Measurements from ENCODE around the gene TFAP2C. TPM values are rescaled to one million over a fixed set of nuclear protein-coding genes. Genes with fewer than 3 reads are reported as not detected.

TFAP2C gene
- total RNA-seq, 1 experiment from 2014 or later, result 23.7 TPM

DNA sequence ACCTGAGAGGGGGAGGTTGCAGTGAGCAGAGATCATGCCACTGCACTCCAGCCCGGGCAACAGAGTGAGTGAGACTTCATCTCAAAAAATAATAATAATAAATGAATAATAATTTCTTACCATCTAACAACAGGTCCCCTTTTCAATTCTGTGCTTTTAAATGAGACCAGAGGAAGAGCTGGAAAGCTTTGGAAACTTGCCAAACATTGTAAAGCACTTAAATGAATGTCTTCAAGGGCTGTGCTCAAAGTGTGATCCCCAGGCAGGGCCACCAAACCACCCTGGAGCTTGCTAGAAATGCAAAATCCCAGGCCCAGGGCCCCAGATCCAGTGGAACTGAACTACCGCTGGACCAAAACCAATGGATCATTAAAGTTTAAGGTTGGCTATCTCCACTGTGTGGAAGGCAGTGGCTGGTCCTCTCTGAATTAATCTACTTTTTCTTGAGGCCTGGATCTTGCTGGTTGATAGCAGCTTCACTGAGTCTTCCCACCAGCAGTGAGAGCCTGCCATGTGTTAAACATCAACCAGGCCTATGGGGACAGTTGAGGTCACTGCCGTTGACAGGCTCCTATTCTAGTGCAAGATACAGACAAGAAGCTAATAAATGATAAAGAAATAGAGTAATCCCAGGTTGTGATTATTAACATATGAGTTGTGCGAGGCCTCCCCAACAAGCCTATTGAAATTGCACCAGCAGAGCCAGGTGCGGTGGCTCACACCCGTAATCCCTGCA is 23.7 kb upstream of the TFAP2C start:
- TF ChIP-seq IRF2 (CRISPR knock-in tag; IDR thresholded peaks at IDR 0.05; ENCODE audit: borderline replicate concordance, low read depth), result no peak
- no peak for TF ChIP-seq NR1H2 (CRISPR knock-in tag; IDR thresholded peaks at IDR 0.05)
- no peak for TF ChIP-seq ZNF138 (CRISPR knock-in tag; conservative IDR thresholded peaks at IDR 0.05)
- no peak for TF ChIP-seq TEAD1 (CRISPR knock-in tag; IDR thresholded peaks at IDR 0.05)
- H3K36me3 Mint-ChIP-seq, result no peaks in the 10 kb centered on the region
- peaks cover 13% of the 10 kb centered on the region for H3K4me1 Mint-ChIP-seq
- no peak overlapping the region for H3K27ac Mint-ChIP-seq
- DNase-seq (ENCODE audit: low spot score) (no peak), ATAC-seq (no peak)
- no peaks in the 10 kb centered on the region for H3K9me3 Mint-ChIP-seq
- H3K27me3 Mint-ChIP-seq (ENCODE audit: low read depth), result no peaks in the 10 kb centered on the region
- ChIA-PET POLR2A (no interaction called here), CTCF (no interaction called here)
- H3K4me3 Mint-ChIP-seq, result no peak overlapping the region

GRCh38 chr20:56606174-56606945 is 22.7 kb upstream of the TFAP2C start:
- TF ChIP-seq SP1 (CRISPR knock-in tag; conservative IDR thresholded peaks at IDR 0.05) (no peak), PRDM15 (CRISPR knock-in tag; IDR thresholded peaks at IDR 0.05) (no peak), NFATC4 (CRISPR knock-in tag; IDR thresholded peaks at IDR 0.05) (no peak), ZNF219 (CRISPR knock-in tag; IDR thresholded peaks at IDR 0.05; ENCODE audit: borderline replicate concordance) (no peak)
- TF ChIP-seq, protein P1, sequence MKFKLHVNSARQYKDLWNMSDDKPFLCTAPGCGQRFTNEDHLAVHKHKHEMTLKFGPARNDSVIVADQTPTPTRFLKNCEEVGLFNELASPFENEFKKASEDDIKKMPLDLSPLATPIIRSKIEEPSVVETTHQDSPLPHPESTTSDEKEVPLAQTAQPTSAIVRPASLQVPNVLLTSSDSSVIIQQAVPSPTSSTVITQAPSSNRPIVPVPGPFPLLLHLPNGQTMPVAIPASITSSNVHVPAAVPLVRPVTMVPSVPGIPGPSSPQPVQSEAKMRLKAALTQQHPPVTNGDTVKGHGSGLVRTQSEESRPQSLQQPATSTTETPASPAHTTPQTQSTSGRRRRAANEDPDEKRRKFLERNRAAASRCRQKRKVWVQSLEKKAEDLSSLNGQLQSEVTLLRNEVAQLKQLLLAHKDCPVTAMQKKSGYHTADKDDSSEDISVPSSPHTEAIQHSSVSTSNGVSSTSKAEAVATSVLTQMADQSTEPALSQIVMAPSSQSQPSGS (CRISPR knock-in tag; IDR thresholded peaks at IDR 0.05; ENCODE audit: borderline replicate concordance, low read depth), result no peak
- ATAC-seq, result no peak
- Mint-ChIP-seq H3K4me1 (peaks cover 13% of the 10 kb centered on the region), H3K4me3 (no peak overlapping the region), H3K27ac (no peak overlapping the region), H3K9me3 (no peaks in the 10 kb centered on the region), H3K27me3 (ENCODE audit: low read depth) (no peaks in the 10 kb centered on the region), H3K36me3 (no peaks in the 10 kb centered on the region)
- no peak for DNase-seq (ENCODE audit: low spot score)
- POLR2A ChIA-PET, result interaction anchor here (0.5 kb wide), 1 partner anchor 37 kb away, joined by 7 read pairs; no protein-coding TSS in a partner anchor
- CTCF ChIA-PET, result no interaction called here

DNA sequence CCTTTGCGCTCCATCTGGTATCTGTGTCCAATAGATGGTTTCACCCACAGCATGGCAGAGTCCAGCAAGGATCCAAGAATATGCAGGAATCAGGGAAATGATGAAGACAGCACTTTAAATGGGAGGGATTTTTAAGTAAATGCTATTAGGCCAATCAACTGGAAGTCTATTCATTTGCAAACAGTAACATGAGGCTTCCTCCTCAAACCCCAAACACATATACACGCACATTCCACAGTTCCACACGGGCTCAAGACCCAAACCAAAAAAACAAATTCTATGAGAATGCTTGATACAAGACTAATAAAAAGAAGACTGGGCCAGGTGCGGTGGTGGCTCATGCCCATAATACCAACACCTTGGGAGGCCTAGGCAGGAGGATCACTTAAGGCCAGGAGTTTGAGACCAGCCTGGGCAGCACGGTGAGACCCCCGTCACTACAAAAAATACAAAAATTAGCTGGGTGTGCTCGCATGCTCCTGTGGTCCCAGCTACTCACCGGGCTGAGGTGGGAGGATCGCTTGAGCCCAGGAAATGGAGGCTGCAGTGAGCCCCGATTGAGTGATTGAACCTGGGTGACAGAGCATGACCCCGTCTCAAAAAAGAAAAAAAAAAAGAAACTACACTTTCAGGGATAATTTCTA is 21.9 kb upstream of the TFAP2C start:
- DNase-seq (ENCODE audit: low spot score) (no peak), ATAC-seq (no peak; the same call in 1 of the 2 replicates)
- H3K4me1 Mint-ChIP-seq, result peaks cover 13% of the 10 kb centered on the region
- H3K27me3 Mint-ChIP-seq (ENCODE audit: low read depth), result no peaks in the 10 kb centered on the region
- no peak overlapping the region for H3K4me3 Mint-ChIP-seq
- H3K9me3 Mint-ChIP-seq, result no peaks in the 10 kb centered on the region
- POLR2A ChIA-PET, result interaction anchor here (0.7 kb wide), 2 partner anchors 68 to 889 kb away, joined by 3 to 4 read pairs; no protein-coding TSS in a partner anchor
- 0 out of 2 replicates have a peak overlapping the region, but pooled peaks have one; percentile 39 for H3K27ac Mint-ChIP-seq
- TF ChIP-seq FOXK1 (CRISPR knock-in tag; IDR thresholded peaks at IDR 0.05) (no peak), ZNF121 (CRISPR knock-in tag; IDR thresholded peaks at IDR 0.05) (peak; percentile 75; the same call in 1 of the 2 replicates)
- CTCF ChIA-PET, result interaction anchor here (1.0 kb wide), 1 partner anchor 28 kb away, joined by 5 read pairs; no protein-coding TSS in a partner anchor
- no peaks in the 10 kb centered on the region for H3K36me3 Mint-ChIP-seq

- Mint-ChIP-seq H3K9me3 (no peaks in the 10 kb centered on the region), H3K4me3 (no peak overlapping the region), H3K4me1 (peaks cover 13% of the 10 kb centered on the region), H3K27me3 (ENCODE audit: low read depth) (no peaks in the 10 kb centered on the region), H3K27ac (no peak overlapping the region), H3K36me3 (no peaks in the 10 kb centered on the region)
- ChIA-PET CTCF (interaction anchor here (0.6 to 1.0 kb wide), 2 partner anchors 29 to 1872 kb away, joined by 4 to 5 read pairs; no protein-coding TSS in a partner anchor), POLR2A (no interaction called here)
- DNase-seq (ENCODE audit: low spot score) (no peak), ATAC-seq (no peak)
- no peak for TF ChIP-seq IRF2 (CRISPR knock-in tag; IDR thresholded peaks at IDR 0.05; ENCODE audit: borderline replicate concordance, low read depth)
- no peak for TF ChIP-seq PRDM15 (CRISPR knock-in tag; IDR thresholded peaks at IDR 0.05)
- no peak for TF ChIP-seq NR2C2 (CRISPR knock-in tag; IDR thresholded peaks at IDR 0.05)
- no peak for TF ChIP-seq ZNF263 (CRISPR knock-in tag; IDR thresholded peaks at IDR 0.05; ENCODE audit: low read depth)
- no peak for TF ChIP-seq ZBTB21 (CRISPR knock-in tag; IDR thresholded peaks at IDR 0.05; ENCODE audit: borderline replicate concordance)
- no peak for TF ChIP-seq CBFB (CRISPR knock-in tag; IDR thresholded peaks at IDR 0.05; ENCODE audit: low read depth)
- TF ChIP-seq E2F5 (CRISPR knock-in tag; IDR thresholded peaks at IDR 0.05), result no peak
Measured at GRCh38 chr20:56608376-56608775, 20.7 kb upstream of the TFAP2C start.
